Kidney epithelial cell (primary cell): ENCODE measurements around the gene MYL1. TPM values are rescaled to one million over a fixed set of nuclear protein-coding genes. Genes with fewer than 3 reads are reported as not detected.

Experiments
- DNase-seq: peaks from one replicate; pipeline ENCODE4 v3.0.0-alpha.2; 2010; ENCODE audit warnings: low read depth
- H3K27me3 ChIP-seq: 2 replicates; pipeline ENCODE4 v1.6.0; 2011; ENCODE audit warnings: low read length; ENCODE audit not compliant: control insufficient read depth, insufficient read depth
- H3K36me3 ChIP-seq: 2 replicates; pipeline ENCODE4 v1.5.1; 2011; ENCODE audit warnings: low read length; ENCODE audit not compliant: control insufficient read depth, insufficient read depth
- H3K4me3 ChIP-seq: 2 replicates; pipeline ENCODE4 v1.5.1; 2011; ENCODE audit warnings: low read depth, mild to moderate bottlenecking, control low read depth, low read length
- CTCF ChIP-seq: IDR thresholded peaks from 2 replicates; pipeline ENCODE4 v1.5.1; 2011; ENCODE audit warnings: mild to moderate bottlenecking, moderate library complexity, low read length, control low read depth, inconsistent platforms; ENCODE audit not compliant: insufficient read depth, poor library complexity, severe bottlenecking
- total RNA-seq: library from RNA; depleted of rRNA; stranded (reverse); fragments of >200 nt; gene quantifications from 2 replicates; pipeline ENCODE4 v1.2.3, GENCODE V29; 2015

MYL1 gene
- total RNA-seq, 1 donor from 2014 or later: not detected

DNA sequence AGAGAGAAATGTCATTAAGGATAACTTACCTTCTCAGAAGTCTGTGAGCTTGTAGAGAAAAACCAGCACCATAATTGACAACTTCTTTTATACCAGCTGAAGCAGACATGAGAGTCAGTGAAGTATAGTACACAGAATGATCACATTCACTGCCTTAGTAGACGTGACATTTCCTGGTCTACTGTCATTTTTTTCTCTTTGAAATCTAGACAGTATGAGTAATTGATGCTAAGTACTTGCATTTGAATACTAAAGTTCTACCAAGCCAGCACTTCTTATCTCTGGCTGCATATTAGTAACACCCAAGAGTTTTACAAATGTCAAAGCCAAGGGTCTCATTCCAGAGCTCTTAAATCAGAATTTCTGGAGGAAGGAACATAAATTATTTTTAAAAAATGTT, 64.4 kb downstream of the MYL1 start:
- Histone ChIP-seq H3K36me3 (no peaks in the 10 kb centered on the region), H3K27me3 (no peaks in the 10 kb centered on the region), H3K4me3 (no peak overlapping the region)
- no peak for DNase-seq
- TF ChIP-seq CTCF: no peak

Other genes with a start within 250 kb of the MYL1 start
- 11.2 and 11.5 TPM in 2 replicates for gene KANSL1L, start 143.8 kb downstream of the MYL1 start, total RNA-seq
- 1.1 and 1.5 TPM in 2 replicates for gene ACADL, start 89.7 kb downstream of the MYL1 start, total RNA-seq
- gene LANCL1, start 161.6 kb upstream of the MYL1 start, total RNA-seq: 29.5 and 33.1 TPM in 2 replicates
- gene CPS1, start 241.4 kb upstream of the MYL1 start, total RNA-seq: 1.2 and 3.8 TPM in 2 replicates